WTC11 (cell line): ENCODE data around the gene BPNT1. TPM values are rescaled to one million over a fixed set of nuclear protein-coding genes. Genes with fewer than 3 reads are reported as not detected.

Experiments
- ATAC-seq: fragments of 200-7000 bp; cut with Tn5 transposase; 2 replicates; pipeline ENCODE4 v1.10.0; 2021; ENCODE audit warnings: mild to moderate bottlenecking, moderate library complexity
- CTCF ChIA-PET: fragments of 300-600 bp; sonication (Branson Sonifier 250); formaldehyde crosslinking; loops from one replicate; lab custom pipeline; 2021; ENCODE audit warnings: antibody characterized with exemption; lab: Charles Lee
- POLR2A ChIA-PET: fragments of 350-600 bp; sonication (Branson Sonifier 250); formaldehyde crosslinking; loops from one replicate; lab custom pipeline; 2021; ENCODE audit warnings: antibody characterized with exemption; lab: Charles Lee
- DNase-seq: peaks from one replicate; pipeline ENCODE4 v3.0.0; 2021; ENCODE audit warnings: low spot score
- H3K27ac Mint-ChIP-seq: 2 replicates; pipeline ENCODE4 v1.8.0; 2021; ENCODE audit warnings: mixed read lengths
- H3K27me3 Mint-ChIP-seq: 2 replicates; pipeline ENCODE4 v1.8.0; 2021; ENCODE audit warnings: low read depth, mild to moderate bottlenecking, moderate library complexity, mixed read lengths
- H3K36me3 Mint-ChIP-seq: 2 replicates; pipeline ENCODE4 v1.8.0; 2021; ENCODE audit warnings: mixed read lengths
- H3K4me1 Mint-ChIP-seq: 2 replicates; pipeline ENCODE4 v1.8.0; 2022; ENCODE audit warnings: mixed read lengths
- H3K4me3 Mint-ChIP-seq: 2 replicates; pipeline ENCODE4 v1.8.0; 2021; ENCODE audit warnings: mild to moderate bottlenecking, moderate library complexity, mixed read lengths
- H3K9me3 Mint-ChIP-seq: 2 replicates; pipeline ENCODE4 v1.8.0; 2021; ENCODE audit warnings: mixed read lengths
- AR ChIP-seq: fragments of 250-450 bp; sonication (Bioruptor Pico); IDR thresholded peaks from 2 replicates; pipeline ENCODE4 v1.9.0; 2021; ENCODE audit warnings: mild to moderate bottlenecking
- ATF1 ChIP-seq: sonication (generic); formaldehyde crosslinking; IDR thresholded peaks from 2 replicates; pipeline ENCODE4 v1.8.1; 2023; ENCODE audit warnings: mild to moderate bottlenecking, moderate library complexity, missing genetic modification reagents
- ATF6 ChIP-seq: sonication (generic); formaldehyde crosslinking; IDR thresholded peaks from 2 replicates; pipeline ENCODE4 v1.8.1; 2023; ENCODE audit warnings: mild to moderate bottlenecking, missing genetic modification reagents
- CTCF ChIP-seq: fragments of 200-600 bp; IDR thresholded peaks from 2 replicates; pipeline ENCODE4 v1.8.0; 2022; ENCODE audit warnings: antibody characterized with exemption
- ERG ChIP-seq: fragments of 250-450 bp; sonication (Bioruptor Pico); IDR thresholded peaks from 2 replicates; pipeline ENCODE4 v1.8.0; 2021; ENCODE audit warnings: mild to moderate bottlenecking
- GABPB1 ChIP-seq: sonication (generic); formaldehyde crosslinking; IDR thresholded peaks from 2 replicates; pipeline ENCODE4 v1.8.1; 2023; ENCODE audit warnings: mild to moderate bottlenecking, missing genetic modification reagents
- JAZF1 ChIP-seq: fragments of 250-450 bp; sonication (Bioruptor Pico); IDR thresholded peaks from 2 replicates; pipeline ENCODE4 v1.9.0; 2021; ENCODE audit warnings: moderate library complexity, mild to moderate bottlenecking, inconsistent platforms
- KAT7 ChIP-seq: sonication (generic); formaldehyde crosslinking; IDR thresholded peaks from 2 replicates; pipeline ENCODE4 v1.8.1; 2023; ENCODE audit warnings: missing genetic modification reagents, mild to moderate bottlenecking, borderline replicate concordance
- MLX ChIP-seq: sonication (generic); formaldehyde crosslinking; IDR thresholded peaks from 2 replicates; pipeline ENCODE4 v1.8.1; 2023; ENCODE audit warnings: mild to moderate bottlenecking, missing genetic modification reagents, moderate library complexity
- NFATC4 ChIP-seq: fragments of 250-450 bp; sonication (Bioruptor Pico); IDR thresholded peaks from 2 replicates; pipeline ENCODE4 v1.9.0; 2021; ENCODE audit warnings: mild to moderate bottlenecking
- NFYB ChIP-seq: sonication (generic); formaldehyde crosslinking; conservative IDR thresholded peaks from 2 replicates; pipeline ENCODE4 v1.8.0; 2022; ENCODE audit warnings: low read depth, missing genetic modification reagents
- NR3C1 ChIP-seq: sonication (generic); formaldehyde crosslinking; conservative IDR thresholded peaks from 2 replicates; pipeline ENCODE4 v1.8.1; 2023; ENCODE audit warnings: low read depth, mild to moderate bottlenecking, missing genetic modification reagents
- OVOL2 ChIP-seq: fragments of 250-450 bp; sonication (Bioruptor Pico); IDR thresholded peaks from 2 replicates; pipeline ENCODE4 v1.9.0; 2021; ENCODE audit warnings: mild to moderate bottlenecking, borderline replicate concordance
- TCF7 ChIP-seq: sonication (generic); formaldehyde crosslinking; IDR thresholded peaks from 2 replicates; pipeline ENCODE4 v1.8.0; 2022; ENCODE audit warnings: mild to moderate bottlenecking, low read depth, missing genetic modification reagents, moderate library complexity
- ZBTB21 ChIP-seq: sonication (generic); formaldehyde crosslinking; IDR thresholded peaks from 2 replicates; pipeline ENCODE4 v1.8.1; 2023; ENCODE audit warnings: mild to moderate bottlenecking, missing genetic modification reagents, borderline replicate concordance
- ZBTB43 ChIP-seq: sonication (generic); formaldehyde crosslinking; IDR thresholded peaks from 2 replicates; pipeline ENCODE4 v1.8.1; 2023; ENCODE audit warnings: mild to moderate bottlenecking, missing genetic modification reagents
- ZNF416 ChIP-seq: fragments of 250-450 bp; sonication (Bioruptor Pico); IDR thresholded peaks from 2 replicates; pipeline ENCODE4 v1.9.0; 2021; ENCODE audit warnings: mild to moderate bottlenecking, inconsistent platforms
- ZNF425 ChIP-seq: fragments of 250-450 bp; sonication (Bioruptor Pico); conservative IDR thresholded peaks from 2 replicates; pipeline ENCODE4 v1.9.0; 2021; ENCODE audit warnings: mild to moderate bottlenecking
- ZSCAN18 ChIP-seq: fragments of 250-450 bp; sonication (Bioruptor Pico); IDR thresholded peaks from 2 replicates; pipeline ENCODE4 v2.1.2; 2022; ENCODE audit warnings: mild to moderate bottlenecking, moderate library complexity
- total RNA-seq: library from RNA; stranded (reverse); gene quantifications from 3 replicates; pipeline ENCODE4 v1.2.3, GENCODE V29; 2021

Gene BPNT1
- total RNA-seq, 1 experiment from 2014 or later: 14.4 TPM

GRCh38 chr1:220040028-220040596 is 49.5 kb downstream of the BPNT1 start (continued):
- TF ChIP-seq ZNF425 (CRISPR knock-in tag): no peak
- TF ChIP-seq AR (CRISPR knock-in tag): no peak
- no peak for TF ChIP-seq TCF7 (CRISPR knock-in tag)
- TF ChIP-seq ATF6: no peak
- TF ChIP-seq NFATC4 (CRISPR knock-in tag): no peak
- TF ChIP-seq CTCF: no peak
- TF ChIP-seq ATF1: no peak
- no peak for TF ChIP-seq ZSCAN18 (CRISPR knock-in tag)

GRCh38 chr1:220038640-220039039 is 50.9 kb downstream of the BPNT1 start:
- Mint-ChIP-seq H3K27me3 (no peaks in the 10 kb centered on the region), H3K4me3 (no peak overlapping the region), H3K27ac (peak overlapping the region; percentile 33; the same call in 1 of the 2 replicates), H3K36me3 (peaks cover 29% of the 10 kb centered on the region), H3K4me1 (no peaks in the 10 kb centered on the region), H3K9me3 (no peaks in the 10 kb centered on the region)
- POLR2A ChIA-PET: no interaction called here
- ATAC-seq (no peak), DNase-seq (no peak)
- CTCF ChIA-PET: interaction anchor here (0.6 to 1.0 kb wide), 2 partner anchors 27 to 75 kb away, joined by 3 to 5 read pairs; no protein-coding TSS in a partner anchor
- TF ChIP-seq OVOL2 (CRISPR knock-in tag): no peak
- TF ChIP-seq JAZF1 (CRISPR knock-in tag): no peak
- no peak for TF ChIP-seq KAT7 (CRISPR knock-in tag)
- no peak for TF ChIP-seq NR3C1
- TF ChIP-seq ZNF416 (CRISPR knock-in tag): no peak
- no peak for TF ChIP-seq ZBTB43 (CRISPR knock-in tag)
- TF ChIP-seq NFYB (CRISPR knock-in tag): no peak
- TF ChIP-seq ZNF425 (CRISPR knock-in tag): no peak
- no peak for TF ChIP-seq GABPB1 (CRISPR knock-in tag)
- no peak for TF ChIP-seq ERG (CRISPR knock-in tag)
- no peak for TF ChIP-seq MLX (CRISPR knock-in tag)
- TF ChIP-seq ZBTB21: no peak
